Measurements from ENCODE around the gene SH3RF1. TPM values are rescaled to one million over a fixed set of nuclear protein-coding genes. Genes with fewer than 3 reads are reported as not detected.
"Not testable (repeated sequence)": the region's sequence is repeated elsewhere in the genome, so short reads cannot be mapped to it uniquely, and the experiment has no call there.

SH3RF1 gene
- total RNA-seq, 1 experiment from 2014 or later: 3.0 TPM

GRCh38 chr4:169282429-169283113, 11.8 kb upstream of the SH3RF1 start:
- in situ Hi-C loops (cut with HindIII; ENCODE audit: low pct_unique_long_range_greater_than_20kb, low sequenced_read_pairs): no loop called here
- no peak for DNase-seq (ENCODE audit: low read depth, low spot score)

DNA sequence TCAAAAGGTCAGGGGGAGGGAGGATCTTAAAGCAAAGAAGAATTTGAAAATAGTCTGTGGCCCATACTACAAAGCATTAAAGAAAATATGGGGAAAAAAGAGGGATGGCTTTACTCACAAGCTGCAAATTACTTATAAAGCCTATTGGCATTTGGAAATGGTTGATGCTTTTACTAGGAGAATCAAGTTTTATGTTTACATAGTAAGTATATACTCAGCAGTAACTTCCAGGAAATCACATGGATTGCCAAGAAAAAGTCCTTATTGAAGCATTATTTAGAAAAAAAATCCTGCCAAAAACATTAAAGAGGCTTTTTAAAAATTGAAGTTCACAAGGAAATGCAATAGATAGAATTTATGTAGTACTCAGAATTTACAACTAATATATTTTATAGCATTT, 8.4 kb upstream of the SH3RF1 start:
- in situ Hi-C loops (cut with HindIII; ENCODE audit: low pct_unique_long_range_greater_than_20kb, low sequenced_read_pairs): no loop called here

GRCh38 chr4:169278624-169279023, 7.9 kb upstream of the SH3RF1 start:
- no peak for DNase-seq (ENCODE audit: low read depth, low spot score)
- in situ Hi-C loops (cut with HindIII; ENCODE audit: low pct_unique_long_range_greater_than_20kb, low sequenced_read_pairs): no loop called here

More for the DNA sequence above, 8.4 kb upstream of the SH3RF1 start:
- no peak for DNase-seq (ENCODE audit: low read depth, low spot score)

DNA sequence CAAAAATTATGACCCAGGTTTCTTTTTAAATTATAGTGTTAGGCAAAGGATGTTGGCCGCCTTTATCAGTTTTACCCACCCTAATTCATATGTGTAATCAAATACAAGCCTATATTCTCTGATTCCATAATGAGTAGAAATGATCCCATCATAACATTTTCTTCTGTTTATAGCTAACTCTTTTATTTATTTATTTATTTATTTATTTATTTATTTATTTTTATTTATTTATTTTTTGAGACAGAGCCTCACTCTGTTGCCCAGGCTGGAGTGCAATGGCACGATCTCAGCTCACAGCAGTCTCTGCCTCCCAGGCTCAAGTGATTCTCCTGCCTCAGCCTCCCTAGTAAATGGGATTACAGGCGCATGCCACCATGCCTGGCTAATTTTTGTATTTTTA, 7.1 kb upstream of the SH3RF1 start:
- in situ Hi-C loops (cut with HindIII; ENCODE audit: low pct_unique_long_range_greater_than_20kb, low sequenced_read_pairs): not testable (repeated sequence)

DNA sequence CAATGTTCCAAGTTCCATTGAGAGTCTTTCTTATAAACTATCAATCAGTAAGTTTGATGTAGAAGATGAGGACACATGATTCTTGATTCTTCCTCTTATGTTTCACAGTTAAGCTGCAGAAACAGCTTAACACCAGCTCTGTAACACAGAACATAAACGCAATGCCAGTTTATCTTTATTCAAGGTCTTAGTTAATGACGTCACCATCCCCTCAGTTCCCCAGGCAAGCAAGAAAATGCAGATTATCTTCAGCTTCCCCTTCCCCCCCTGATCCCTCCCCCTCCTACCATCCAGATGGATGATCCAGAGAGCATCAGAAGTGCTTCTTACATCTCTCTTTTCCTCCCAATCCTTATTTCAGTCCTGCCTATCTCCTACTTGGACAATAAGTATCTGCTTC, 4.4 kb upstream of the SH3RF1 start:
- in situ Hi-C loops (cut with HindIII; ENCODE audit: low pct_unique_long_range_greater_than_20kb, low sequenced_read_pairs): no loop called here
- DNase-seq (ENCODE audit: low read depth, low spot score): no peak

More for the DNA sequence above, 7.1 kb upstream of the SH3RF1 start:
- not testable (repeated sequence) for DNase-seq (ENCODE audit: low read depth, low spot score)

DNA sequence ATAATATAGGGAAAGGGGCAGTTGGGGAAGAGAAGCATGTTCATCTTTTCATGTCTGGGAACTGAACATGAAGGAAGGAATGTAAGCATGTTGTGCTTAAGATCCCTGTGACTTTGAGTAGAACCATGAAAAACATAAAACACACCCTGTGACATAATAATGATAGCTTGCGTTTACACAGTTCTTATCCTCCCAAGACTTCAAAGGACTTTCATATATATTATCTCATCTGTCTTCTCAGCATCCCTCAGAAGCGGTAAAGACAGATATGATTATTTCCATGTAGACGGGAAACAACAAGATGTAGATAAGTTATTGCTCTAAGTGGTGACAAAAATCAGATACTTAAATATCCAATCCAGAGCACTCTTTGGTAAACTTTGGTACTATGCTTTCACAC, 3.3 kb upstream of the SH3RF1 start:
- DNase-seq (ENCODE audit: low read depth, low spot score): no peak
- in situ Hi-C loops (cut with HindIII; ENCODE audit: low pct_unique_long_range_greater_than_20kb, low sequenced_read_pairs): no loop called here

DNA sequence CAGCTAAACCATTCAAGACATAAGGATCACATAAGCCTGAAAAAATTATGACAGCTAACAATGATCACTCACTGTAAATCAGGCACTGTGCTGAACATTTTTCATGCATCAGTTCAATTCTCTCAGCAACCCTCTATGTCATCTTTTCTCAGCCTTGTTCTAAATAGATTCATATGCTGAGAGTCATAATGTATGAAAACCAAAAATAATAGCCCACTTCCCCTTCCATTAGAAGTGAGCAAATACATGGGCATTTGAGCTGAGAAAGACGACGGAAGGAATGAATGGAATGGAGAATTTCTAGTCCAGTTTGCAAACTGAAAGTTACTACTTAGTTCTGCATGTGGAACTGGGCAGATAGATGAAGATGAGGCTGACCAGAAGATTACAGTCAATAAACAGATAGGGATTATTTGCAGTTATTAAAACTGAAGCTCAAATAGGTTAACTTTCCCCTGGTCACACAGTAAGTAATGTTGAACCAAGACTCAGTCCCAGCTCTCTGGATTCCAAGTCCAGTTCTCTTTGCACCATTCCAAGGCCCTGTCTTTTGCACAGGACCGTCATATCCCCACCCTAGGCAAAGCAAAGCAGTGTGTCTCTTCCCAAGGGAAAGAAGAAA, 1.6 kb upstream of the SH3RF1 start:
- in situ Hi-C loops (cut with HindIII; ENCODE audit: low pct_unique_long_range_greater_than_20kb, low sequenced_read_pairs): no loop called here
- no peak for DNase-seq (ENCODE audit: low read depth, low spot score)

- DNase-seq (ENCODE audit: low read depth, low spot score): no peak
- in situ Hi-C loops (cut with HindIII; ENCODE audit: low pct_unique_long_range_greater_than_20kb, low sequenced_read_pairs): no loop called here
Measured at GRCh38 chr4:169271692-169272007, 894 bp upstream of the SH3RF1 start.

- in situ Hi-C loops (cut with HindIII; ENCODE audit: low pct_unique_long_range_greater_than_20kb, low sequenced_read_pairs): no loop called here
- peak; percentile 27 for DNase-seq (ENCODE audit: low read depth, low spot score)
Measured at GRCh38 chr4:169269916-169270809, 593 bp downstream of the SH3RF1 start.

DNA sequence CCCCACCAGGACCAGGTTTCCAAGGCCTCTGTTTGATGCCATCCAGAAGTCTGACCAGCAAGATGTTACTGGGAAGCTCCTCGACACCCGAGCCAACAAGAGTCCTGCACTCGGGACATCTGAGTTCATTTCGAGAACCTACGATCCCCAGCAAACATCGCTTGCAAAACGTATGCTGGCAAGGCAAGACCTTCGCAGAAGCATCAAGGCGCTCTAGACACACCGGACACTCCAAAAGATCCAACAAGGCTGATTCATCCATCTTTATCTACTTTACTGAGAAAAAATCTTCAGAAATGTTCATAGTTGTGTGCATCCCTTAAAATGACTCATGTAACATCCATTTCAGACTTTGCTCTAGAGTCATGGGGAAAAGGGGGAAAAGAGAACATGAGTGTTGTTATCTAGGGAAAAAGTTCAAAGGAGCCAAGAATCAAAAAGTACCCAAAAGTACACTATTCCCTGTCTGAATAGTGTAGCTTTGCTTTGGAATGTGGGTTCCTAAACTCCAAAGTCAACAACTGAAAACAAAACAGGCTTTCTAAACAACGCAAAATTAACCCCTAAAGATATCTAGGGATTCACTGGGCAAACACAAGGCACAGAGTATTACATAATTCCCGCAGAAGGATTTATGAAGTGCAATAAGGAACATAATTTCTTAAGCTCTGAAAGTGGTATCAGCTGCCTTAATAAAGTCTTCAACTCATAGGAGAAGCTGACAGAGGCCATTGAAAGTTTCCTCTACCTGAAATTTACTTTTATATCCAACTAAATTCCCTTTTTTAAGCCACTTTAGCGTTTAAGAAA, 1.6 kb downstream of the SH3RF1 start:
- in situ Hi-C loops (cut with HindIII; ENCODE audit: low pct_unique_long_range_greater_than_20kb, low sequenced_read_pairs): no loop called here
- no peak for DNase-seq (ENCODE audit: low read depth, low spot score)

GRCh38 chr4:169267070-169267469, 3.7 kb downstream of the SH3RF1 start:
- in situ Hi-C loops (cut with HindIII; ENCODE audit: low pct_unique_long_range_greater_than_20kb, low sequenced_read_pairs): no loop called here
- no peak for DNase-seq (ENCODE audit: low read depth, low spot score)

GRCh38 chr4:169266661-169267060, 4.1 kb downstream of the SH3RF1 start:
- in situ Hi-C loops (cut with HindIII; ENCODE audit: low pct_unique_long_range_greater_than_20kb, low sequenced_read_pairs): no loop called here
- no peak for DNase-seq (ENCODE audit: low read depth, low spot score)

DNA sequence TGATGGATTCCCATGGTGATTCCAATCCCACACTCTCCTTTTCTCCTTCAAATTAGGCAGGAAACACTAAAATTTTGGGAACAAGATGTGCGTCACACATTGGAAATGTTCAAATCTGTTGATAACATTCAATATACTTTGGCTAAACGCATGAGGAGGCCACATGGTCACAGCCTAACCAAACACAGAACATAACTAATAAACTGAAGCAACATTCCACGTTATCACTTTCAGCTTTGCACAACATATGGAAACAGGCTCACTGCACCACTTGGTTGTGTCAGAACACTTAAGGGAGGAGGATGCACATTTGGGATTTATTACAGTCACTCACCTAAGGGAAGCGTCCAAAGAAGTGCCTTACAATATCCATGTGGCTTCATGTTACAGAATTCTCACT, 4.7 kb downstream of the SH3RF1 start:
- in situ Hi-C loops (cut with HindIII; ENCODE audit: low pct_unique_long_range_greater_than_20kb, low sequenced_read_pairs): no loop called here
- DNase-seq (ENCODE audit: low read depth, low spot score): no peak

- in situ Hi-C loops (cut with HindIII; ENCODE audit: low pct_unique_long_range_greater_than_20kb, low sequenced_read_pairs): no loop called here
Measured at GRCh38 chr4:169263791-169264392, 6.9 kb downstream of the SH3RF1 start.

DNA sequence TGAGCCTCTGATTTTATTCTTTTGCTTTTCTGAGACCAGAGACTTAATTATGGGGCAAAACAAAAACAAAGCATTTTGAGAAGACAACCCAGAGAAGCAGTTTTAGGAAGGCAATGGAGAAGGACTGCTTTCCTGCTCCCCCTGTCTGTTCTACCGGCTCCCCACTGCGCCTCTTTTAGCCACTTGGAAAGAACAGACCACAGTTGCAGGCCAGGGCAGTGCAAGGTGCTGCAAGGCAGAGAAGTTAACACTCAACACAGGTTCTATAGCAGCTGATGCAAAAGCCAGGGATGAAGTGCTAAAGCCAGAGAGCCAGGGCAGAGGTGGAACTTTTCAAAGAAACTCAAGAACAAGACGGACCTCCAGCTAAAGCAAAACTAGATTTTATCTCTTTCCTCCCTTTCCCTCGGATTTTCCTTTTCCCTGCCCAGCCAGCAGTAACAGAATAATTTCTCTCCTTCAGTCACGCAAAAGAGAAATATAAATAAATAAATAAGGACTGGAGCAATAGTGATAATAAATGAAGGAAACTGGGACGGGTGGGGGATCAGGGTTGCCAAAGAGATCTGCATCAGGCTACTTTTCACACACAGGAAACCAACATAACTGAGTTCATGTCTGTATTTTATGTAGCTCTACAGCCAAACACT, 10.4 kb downstream of the SH3RF1 start:
- no peak for DNase-seq (ENCODE audit: low read depth, low spot score)
- in situ Hi-C loops (cut with HindIII; ENCODE audit: low pct_unique_long_range_greater_than_20kb, low sequenced_read_pairs): no loop called here

More at GRCh38 chr4:169263791-169264392, 6.9 kb downstream of the SH3RF1 start:
- DNase-seq (ENCODE audit: low read depth, low spot score): no peak

- in situ Hi-C loops (cut with HindIII; ENCODE audit: low pct_unique_long_range_greater_than_20kb, low sequenced_read_pairs): no loop called here
- DNase-seq (ENCODE audit: low read depth, low spot score): no peak
Measured at GRCh38 chr4:169259271-169259670, 11.5 kb downstream of the SH3RF1 start.

GRCh38 chr4:169258141-169258540, 12.6 kb downstream of the SH3RF1 start:
- no peak for DNase-seq (ENCODE audit: low read depth, low spot score)
- in situ Hi-C loops (cut with HindIII; ENCODE audit: low pct_unique_long_range_greater_than_20kb, low sequenced_read_pairs): no loop called here

All from SK-MEL-5 (cell line).